SU-DHL-6 (cell line): Measurements from ENCODE around the gene DUSP22.

Experiments
- CTCF ChIP-seq: fragments of 200-600 bp; sonication (generic); IDR thresholded peaks from one replicate; pipeline ENCODE4 v1.5.1; 2017; ENCODE audit warnings: antibody characterized with exemption, mild to moderate bottlenecking, low read length, moderate library complexity; ENCODE audit not compliant: insufficient read depth, poor library complexity, severe bottlenecking
- EZH2phosphoT487 ChIP-seq: fragments of 200-600 bp; sonication (generic), shearing (Covaris generic); conservative IDR thresholded peaks from 2 replicates; pipeline ENCODE4 v1.6.1; 2018; ENCODE audit warnings: mild to moderate bottlenecking, antibody characterized with exemption, low read length, moderate library complexity, mixed read lengths

GRCh38 chr6:340186-340955, 48.1 kb downstream of the DUSP22 start:
- no peak for TF ChIP-seq CTCF
- no peak for TF ChIP-seq EZH2phosphoT487
